T follicular helper cell (primary cell): ENCODE results near the gene CAND2.
"Not testable (repeated sequence)": the region's sequence is repeated elsewhere in the genome, so short reads cannot be mapped to it uniquely, and the experiment has no call there.

Experiments used
- DNase-seq: peaks from one replicate; pipeline ENCODE4 v3.0.0-alpha.2; 2020; ENCODE audit warnings: low read depth

CAND2 gene

GRCh38 chr3:12830785-12831156 is 34.3 kb downstream of the CAND2 start:
- DNase-seq = no peak

- no peak for DNase-seq
Measured at GRCh38 chr3:12831301-12831866, 34.9 kb downstream of the CAND2 start.

DNA sequence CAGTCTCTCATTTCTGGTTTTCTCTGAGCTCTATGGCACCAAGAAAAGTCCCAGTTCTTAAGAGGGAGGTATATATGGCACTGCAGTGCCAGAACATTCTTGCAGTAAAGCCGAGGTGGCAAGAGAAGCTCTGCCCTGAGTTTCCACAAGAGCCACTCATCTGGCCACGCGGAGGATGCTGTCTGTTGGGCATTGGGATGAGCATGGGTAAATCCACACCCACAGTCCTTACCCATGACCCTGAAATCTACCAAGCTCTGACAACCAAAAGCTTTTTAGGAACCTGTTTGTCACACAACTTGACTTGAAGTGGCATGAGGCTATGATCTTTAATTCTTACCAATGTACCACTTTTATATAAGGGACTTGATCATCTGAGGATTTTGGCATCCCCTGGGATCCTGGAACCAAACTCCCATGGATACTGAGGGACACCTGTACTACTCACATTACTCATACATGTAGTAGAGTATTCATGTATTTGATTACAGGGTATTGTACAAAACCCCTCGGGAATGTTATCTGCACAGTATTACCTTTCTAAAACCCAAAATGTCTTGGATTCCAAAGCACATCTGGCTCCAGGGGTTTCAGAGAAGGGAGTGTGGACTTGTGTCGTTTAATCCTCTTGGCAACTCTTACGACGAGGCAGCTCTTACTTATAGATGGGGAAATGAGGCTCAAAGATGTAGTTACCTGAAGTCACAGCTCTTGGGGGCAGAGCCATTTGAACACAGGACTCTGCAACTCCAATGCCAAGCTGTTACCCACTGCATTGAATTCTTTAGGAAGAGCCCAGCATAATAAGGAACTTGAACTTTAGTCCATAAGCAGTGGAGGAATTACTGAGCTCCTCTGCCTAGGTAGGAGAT is 36.1 kb downstream of the CAND2 start:
- no peak for DNase-seq

DNA sequence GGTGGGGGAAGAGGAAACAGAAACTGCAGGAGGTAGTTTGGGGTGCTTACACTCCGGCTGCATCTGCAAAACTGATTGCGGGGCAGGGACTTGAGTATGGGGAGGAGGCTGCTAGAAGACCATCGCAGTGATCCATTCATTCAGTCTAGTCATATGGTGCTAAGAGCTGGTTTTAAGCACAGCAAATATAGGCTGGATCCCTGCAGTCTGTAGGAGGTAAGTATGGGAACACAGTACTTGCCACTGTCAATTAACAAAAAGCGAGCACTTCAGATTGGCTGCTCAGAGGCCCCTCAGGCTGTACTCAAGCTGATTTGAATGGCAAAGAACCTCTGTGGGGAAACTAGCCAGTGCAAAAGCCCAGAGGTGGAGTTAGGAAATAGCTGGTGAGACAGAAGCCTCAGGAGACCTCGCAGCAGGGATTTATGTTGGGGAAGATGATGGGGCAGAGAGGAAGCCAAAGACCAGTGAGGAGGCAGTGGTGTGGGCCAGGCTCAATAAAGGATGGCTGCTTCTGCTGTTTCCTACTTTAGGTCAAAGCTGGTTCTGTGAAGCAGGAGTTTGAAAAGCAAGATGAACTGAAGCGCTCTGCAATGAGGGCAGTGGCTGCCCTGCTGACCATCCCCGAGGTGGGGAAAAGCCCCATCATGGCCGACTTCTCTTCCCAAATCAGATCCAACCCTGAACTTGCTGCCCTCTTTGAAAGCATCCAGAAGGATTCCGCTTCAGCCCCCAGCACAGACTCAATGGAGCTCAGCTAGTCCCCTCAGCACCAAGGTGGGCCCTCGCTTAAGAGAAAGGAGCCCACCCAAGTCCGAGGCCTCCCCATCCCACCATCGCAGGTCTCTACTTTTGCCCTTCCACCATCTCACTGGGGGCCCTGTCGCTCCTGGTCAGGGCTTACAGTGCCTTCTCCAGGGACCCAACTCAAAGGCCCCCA is 37.0 kb downstream of the CAND2 start:
- DNase-seq = no peak

DNA sequence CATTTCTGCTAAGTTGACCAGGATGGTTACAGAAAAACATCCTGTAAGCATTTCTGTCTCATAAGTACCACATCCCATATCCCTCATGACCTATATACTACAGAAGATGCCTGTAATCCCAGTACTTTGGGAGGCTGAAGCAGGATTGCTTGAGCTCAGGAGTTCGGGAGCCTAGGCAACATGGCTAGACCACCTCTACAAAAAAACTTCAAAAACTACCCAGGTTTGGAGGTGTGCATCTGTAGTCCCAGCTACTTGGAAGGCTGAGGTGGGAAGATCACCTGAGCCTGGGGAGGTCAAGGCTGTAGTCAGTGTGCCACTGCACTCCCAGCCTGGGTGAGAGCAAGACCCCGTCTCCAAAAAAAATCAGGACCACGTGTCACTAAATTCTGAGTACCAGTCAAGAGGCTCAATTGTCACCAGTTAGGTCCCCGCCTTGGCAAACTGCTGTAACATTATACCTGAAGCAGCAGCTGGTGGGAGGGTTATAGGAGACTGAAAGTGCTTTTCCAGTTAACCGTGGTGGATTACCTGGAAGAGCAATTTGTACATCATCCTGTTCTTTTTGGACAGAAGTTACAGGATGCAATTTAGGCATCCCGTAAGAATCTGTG is 38.7 kb downstream of the CAND2 start:
- DNase-seq = no peak

GRCh38 chr3:12837295-12837986 is 41.0 kb downstream of the CAND2 start:
- no peak for DNase-seq

GRCh38 chr3:12838179-12838965 is 41.9 kb downstream of the CAND2 start:
- no peak for DNase-seq

GRCh38 chr3:12839156-12839946 is 42.9 kb downstream of the CAND2 start:
- DNase-seq = no peak

DNA sequence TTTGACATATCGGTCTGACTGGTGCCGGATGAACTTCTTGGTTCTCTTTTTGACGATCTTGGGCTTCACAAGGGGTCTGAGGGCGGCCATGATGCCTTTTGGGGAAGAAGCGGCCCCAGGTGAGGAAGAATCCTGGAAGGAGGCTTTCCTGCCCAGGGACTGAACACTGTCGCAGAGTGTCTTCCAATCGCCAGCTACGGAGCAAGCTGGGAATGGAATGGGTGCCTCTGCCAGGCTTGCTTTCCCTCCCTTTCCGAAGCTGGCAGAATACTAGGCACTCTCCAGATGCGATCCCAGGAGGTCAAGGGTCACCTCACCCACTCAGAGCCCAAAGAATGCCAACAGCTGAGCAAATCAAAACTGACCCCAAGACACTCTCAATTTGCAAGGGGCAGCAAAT is 43.7 kb downstream of the CAND2 start:
- DNase-seq = not testable (repeated sequence)

DNA sequence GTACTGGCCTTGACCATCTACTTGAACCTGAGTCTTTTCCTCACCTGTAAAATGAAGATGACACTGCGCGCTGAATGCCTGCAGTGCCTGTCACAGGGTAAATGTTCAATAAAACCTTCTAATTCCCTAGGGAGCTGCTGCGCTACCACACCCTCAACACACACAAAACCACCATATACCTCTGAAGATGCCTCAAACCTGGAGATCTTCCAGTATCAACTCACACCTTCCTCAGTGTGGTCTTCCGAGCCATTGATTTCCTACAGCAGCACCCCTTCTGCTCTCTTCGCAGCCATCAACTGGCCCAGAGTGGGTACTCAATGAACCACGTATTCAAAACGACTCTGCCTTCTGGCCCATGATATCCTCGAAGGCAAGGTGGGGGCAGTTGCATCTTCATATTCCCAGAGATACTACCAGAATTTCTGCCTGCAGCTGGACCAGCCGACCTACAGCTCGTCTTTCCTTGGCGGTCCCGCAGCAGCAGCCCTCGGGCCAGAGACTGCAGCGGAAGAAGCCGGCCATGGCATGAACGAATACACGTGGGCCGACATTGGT is 44.2 kb downstream of the CAND2 start:
- no peak for DNase-seq

DNA sequence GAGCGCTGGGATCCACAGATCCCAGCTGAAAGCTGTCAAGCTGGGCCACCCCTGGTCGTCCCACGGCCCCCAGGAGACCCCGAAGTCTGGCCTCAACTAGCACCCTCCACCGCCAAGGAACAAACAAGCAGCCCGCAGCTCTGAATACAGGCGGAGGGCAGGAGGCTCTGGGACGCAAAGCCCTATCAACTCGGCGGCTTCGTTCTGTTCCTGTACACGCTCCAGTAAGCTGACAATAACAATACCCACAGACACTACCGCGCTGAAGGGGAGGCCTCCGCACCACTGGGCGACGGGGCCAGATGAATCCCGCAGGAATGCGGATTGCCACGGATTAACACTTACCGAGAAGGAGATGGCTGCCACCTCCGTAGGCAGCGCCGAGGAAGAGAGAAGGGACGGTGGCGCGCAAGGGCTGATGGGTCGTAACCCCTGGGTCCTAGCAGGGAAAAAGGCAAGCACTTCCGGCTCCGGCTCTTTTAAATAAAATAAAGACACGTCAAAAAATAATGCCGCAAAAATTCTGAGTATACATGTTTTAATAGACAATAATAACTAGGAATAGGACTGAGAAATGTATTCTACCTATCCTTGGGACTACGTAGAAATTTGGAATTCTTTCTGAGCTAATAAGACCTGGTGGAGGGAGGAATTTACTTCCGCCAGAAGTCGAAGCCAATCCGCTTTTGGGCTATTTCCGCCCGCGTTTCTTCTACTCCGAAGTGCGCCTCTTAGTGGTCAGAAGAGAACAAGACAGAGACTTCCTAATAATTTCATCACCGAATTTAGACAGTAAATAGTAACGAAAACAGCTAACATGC is 44.9 kb downstream of the CAND2 start, which contains the start of gene RPL32:
Gene RPL32 (minus strand): TSS at position 417 of the 821 bp plus-strand sequence. CDS start 1,328 bp downstream, outside the sequence.
- peak; percentile 80 for DNase-seq

DNA sequence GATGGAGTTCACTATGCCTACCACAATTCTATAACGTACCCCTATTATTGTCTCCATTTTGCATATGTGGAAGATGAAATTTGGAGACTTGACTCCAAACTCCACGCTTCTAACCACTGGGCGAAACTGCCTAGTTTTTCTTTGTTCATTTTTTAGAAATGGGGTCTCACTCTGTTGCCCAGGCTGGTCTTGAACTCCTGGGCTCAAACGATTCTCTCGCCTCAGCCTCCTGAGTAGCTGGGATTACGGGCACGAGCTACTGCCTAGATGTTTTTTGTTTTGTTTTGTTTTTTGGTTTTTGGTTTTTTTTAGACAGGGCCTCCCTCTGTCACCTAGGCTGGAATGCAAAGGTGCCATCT is 45.5 kb downstream of the CAND2 start:
- no peak for DNase-seq

- DNase-seq = no peak
Measured at GRCh38 chr3:12842469-12842868, 46.0 kb downstream of the CAND2 start.

GRCh38 chr3:12845811-12846210 is 49.3 kb downstream of the CAND2 start:
- DNase-seq = no peak

DNA sequence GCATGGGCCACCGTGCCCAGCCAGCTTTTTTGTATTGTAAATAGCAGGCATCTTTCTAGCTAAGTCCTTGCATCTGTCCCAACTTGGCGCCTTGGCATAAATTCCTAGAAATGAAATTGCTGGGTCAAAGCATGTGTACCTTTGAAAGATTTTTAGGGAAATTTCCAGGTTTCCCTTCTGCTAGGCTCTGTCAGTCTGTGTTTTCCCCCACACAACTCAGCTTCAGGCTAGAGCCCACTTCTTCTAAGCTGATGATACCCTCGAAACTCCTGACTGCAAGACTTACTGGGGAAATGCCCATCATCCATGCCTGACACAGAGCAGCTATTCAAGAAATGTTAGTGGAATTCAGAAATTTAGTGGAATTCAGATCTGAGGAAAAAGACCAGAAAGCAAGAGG is 55.7 kb downstream of the CAND2 start:
- no peak for DNase-seq

- DNase-seq = not testable (repeated sequence)
Measured at GRCh38 chr3:12853847-12854246, 57.4 kb downstream of the CAND2 start.

DNA sequence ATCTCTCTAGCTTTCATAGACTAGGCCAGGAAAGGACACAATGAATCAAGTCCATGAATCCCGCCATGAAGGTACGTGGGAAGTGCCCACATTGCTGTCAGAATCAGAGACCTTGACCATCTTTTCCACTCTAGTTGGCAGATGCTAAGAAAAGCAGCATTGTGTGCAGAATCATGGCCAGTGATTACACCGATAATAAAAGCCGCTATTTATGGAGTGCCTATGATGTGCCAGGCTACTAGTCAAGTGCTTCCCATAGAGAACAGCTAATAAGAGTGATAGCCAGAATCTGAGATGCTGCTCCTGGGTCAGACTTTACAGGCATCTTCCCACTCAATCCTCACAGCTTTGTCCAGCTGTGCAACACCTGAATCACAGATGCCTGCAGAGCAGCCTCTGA is 58.1 kb downstream of the CAND2 start:
- DNase-seq = no peak

DNA sequence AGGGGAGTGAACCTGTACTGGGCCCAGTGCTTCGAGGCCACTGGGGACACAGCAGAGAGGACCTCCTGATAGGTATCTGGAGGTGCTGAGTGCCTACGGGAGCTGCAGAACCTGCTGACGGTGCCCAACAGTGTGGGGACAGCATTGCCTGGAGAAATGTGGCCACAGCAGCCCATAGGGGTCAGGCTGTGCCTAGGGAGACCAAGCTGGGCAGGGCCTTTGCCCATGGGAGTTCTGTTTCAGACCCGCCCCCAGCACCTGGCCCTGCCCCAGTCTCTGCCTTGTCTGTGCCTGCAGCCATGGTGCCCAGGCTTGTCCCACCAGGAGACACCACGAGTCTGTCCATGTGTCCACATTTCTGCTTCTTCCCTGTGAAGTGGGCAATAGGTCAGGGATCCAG is 60.1 kb downstream of the CAND2 start:
- no peak for DNase-seq

GRCh38 chr3:12859840-12860239 is 63.4 kb downstream of the CAND2 start:
- DNase-seq = no peak
